Hepatocyte (in vitro differentiated cells): Measurements from ENCODE around the gene CAND1.

ENCODE experiments used
- CTCF ChIP-seq: fragments of 200-600 bp; sonication (generic); IDR thresholded peaks from 2 replicates; pipeline ENCODE4 v1.5.1; 2016; ENCODE audit warnings: antibody characterized with exemption, mild to moderate bottlenecking; ENCODE audit not compliant: poor library complexity
- EZH2 ChIP-seq: fragments of 200-600 bp; sonication (generic); IDR thresholded peaks from 2 replicates; pipeline ENCODE4 v1.6.1; 2016; ENCODE audit warnings: antibody characterized with exemption, mild to moderate bottlenecking, borderline replicate concordance
- EZH2phosphoT487 ChIP-seq: fragments of 200-600 bp; sonication (generic); IDR thresholded peaks from one replicate; pipeline ENCODE4 v1.6.1; 2018; ENCODE audit warnings: antibody characterized with exemption, mild to moderate bottlenecking, low read depth, moderate library complexity; ENCODE audit not compliant: unreplicated experiment, severe bottlenecking

GRCh38 chr12:67354322-67354721, 85.2 kb downstream of the CAND1 start:
- TF ChIP-seq CTCF (no peak), EZH2 (no peak), EZH2phosphoT487 (no peak)
